GM21619 (cell line): ENCODE data around the gene GRIP1.

Experiments
- ATAC-seq: cut with Tn5 transposase; IDR thresholded peaks from one replicate; pipeline ENCODE4 v1.9.1; 2021; ENCODE audit not compliant: unreplicated experiment

GRIP1 gene

GRCh38 chr12:66602483-66603143, 76.3 kb downstream of the GRIP1 start:
- no peak for ATAC-seq

GRCh38 chr12:66600903-66601302, 78.0 kb downstream of the GRIP1 start:
- ATAC-seq = no peak

GRCh38 chr12:66599816-66600215, 79.1 kb downstream of the GRIP1 start:
- no peak for ATAC-seq

GRCh38 chr12:66598608-66599007, 80.3 kb downstream of the GRIP1 start:
- no peak for ATAC-seq

- ATAC-seq = no peak
These were observed 80.8 kb downstream of the GRIP1 start for GRCh38 chr12:66598079-66598478.

GRCh38 chr12:66596199-66596598, 82.7 kb downstream of the GRIP1 start:
- no peak for ATAC-seq

- no peak for ATAC-seq
These were observed 84.2 kb downstream of the GRIP1 start for GRCh38 chr12:66594688-66595087.

GRCh38 chr12:66590275-66590985, 88.4 kb downstream of the GRIP1 start:
- ATAC-seq = no peak

GRCh38 chr12:66589095-66589494, 89.8 kb downstream of the GRIP1 start:
- no peak for ATAC-seq

GRCh38 chr12:66587912-66588311, 91.0 kb downstream of the GRIP1 start:
- no peak for ATAC-seq

- no peak for ATAC-seq
These were observed 94.2 kb downstream of the GRIP1 start for GRCh38 chr12:66584673-66585072.

GRCh38 chr12:66573605-66574004, 105.3 kb downstream of the GRIP1 start:
- no peak for ATAC-seq

- no peak for ATAC-seq
These were observed 106.0 kb downstream of the GRIP1 start for GRCh38 chr12:66572845-66573244.

GRCh38 chr12:66571361-66571915, 107.4 kb downstream of the GRIP1 start:
- ATAC-seq = no peak

GRCh38 chr12:66563220-66563619, 115.7 kb downstream of the GRIP1 start:
- ATAC-seq = no peak

GRCh38 chr12:66555113-66555512, 123.8 kb downstream of the GRIP1 start:
- no peak for ATAC-seq

- ATAC-seq = no peak
These were observed 126.2 kb downstream of the GRIP1 start for GRCh38 chr12:66552716-66553115.

GRCh38 chr12:66550626-66551025, 128.2 kb downstream of the GRIP1 start:
- no peak for ATAC-seq

- no peak for ATAC-seq
These were observed 129.9 kb downstream of the GRIP1 start for GRCh38 chr12:66549050-66549389.

- ATAC-seq = no peak
These were observed 130.4 kb downstream of the GRIP1 start for GRCh38 chr12:66548338-66549049.

- no peak for ATAC-seq
These were observed 137.4 kb downstream of the GRIP1 start for GRCh38 chr12:66541426-66541825.

- ATAC-seq = no peak
These were observed 139.4 kb downstream of the GRIP1 start for GRCh38 chr12:66539431-66539830.
